ENCODE results near the gene C1orf159.

DNA sequence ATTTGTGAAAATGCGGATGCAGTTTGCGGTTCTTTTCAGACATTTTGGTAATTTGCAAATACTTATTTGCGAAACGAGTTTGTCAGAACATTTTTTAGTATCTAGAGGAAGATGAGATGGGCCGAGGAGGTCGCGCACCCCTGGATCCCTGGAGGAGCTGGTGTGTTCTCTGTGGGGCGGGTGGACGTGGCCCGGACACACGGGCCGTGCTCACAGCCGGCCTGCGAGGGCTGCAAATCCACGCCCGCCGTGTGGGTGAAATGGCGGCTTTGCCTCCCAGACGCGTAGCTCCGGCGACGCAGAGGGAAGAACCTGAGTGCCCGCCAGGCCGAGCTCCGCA is 48.4 kb upstream of the C1orf159 start:
- no peak for TF ChIP-seq ZNF776 (tag by site-specific recombination; IDR thresholded peaks at IDR 0.05; ENCODE audit: borderline replicate concordance)
- no peak for TF ChIP-seq ZBTB1 (tag by site-specific recombination; IDR thresholded peaks at IDR 0.05)
- TF ChIP-seq, protein P1, sequence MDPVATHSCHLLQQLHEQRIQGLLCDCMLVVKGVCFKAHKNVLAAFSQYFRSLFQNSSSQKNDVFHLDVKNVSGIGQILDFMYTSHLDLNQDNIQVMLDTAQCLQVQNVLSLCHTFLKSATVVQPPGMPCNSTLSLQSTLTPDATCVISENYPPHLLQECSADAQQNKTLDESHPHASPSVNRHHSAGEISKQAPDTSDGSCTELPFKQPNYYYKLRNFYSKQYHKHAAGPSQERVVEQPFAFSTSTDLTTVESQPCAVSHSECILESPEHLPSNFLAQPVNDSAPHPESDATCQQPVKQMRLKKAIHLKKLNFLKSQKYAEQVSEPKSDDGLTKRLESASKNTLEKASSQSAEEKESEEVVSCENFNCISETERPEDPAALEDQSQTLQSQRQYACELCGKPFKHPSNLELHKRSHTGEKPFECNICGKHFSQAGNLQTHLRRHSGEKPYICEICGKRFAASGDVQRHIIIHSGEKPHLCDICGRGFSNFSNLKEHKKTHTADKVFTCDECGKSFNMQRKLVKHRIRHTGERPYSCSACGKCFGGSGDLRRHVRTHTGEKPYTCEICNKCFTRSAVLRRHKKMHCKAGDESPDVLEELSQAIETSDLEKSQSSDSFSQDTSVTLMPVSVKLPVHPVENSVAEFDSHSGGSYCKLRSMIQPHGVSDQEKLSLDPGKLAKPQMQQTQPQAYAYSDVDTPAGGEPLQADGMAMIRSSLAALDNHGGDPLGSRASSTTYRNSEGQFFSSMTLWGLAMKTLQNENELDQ (tag by site-specific recombination; IDR thresholded peaks at IDR 0.05; ENCODE audit: low read depth): no peak
- TF ChIP-seq, protein P2, sequence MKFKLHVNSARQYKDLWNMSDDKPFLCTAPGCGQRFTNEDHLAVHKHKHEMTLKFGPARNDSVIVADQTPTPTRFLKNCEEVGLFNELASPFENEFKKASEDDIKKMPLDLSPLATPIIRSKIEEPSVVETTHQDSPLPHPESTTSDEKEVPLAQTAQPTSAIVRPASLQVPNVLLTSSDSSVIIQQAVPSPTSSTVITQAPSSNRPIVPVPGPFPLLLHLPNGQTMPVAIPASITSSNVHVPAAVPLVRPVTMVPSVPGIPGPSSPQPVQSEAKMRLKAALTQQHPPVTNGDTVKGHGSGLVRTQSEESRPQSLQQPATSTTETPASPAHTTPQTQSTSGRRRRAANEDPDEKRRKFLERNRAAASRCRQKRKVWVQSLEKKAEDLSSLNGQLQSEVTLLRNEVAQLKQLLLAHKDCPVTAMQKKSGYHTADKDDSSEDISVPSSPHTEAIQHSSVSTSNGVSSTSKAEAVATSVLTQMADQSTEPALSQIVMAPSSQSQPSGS (tag by site-specific recombination; IDR thresholded peaks at IDR 0.05; ENCODE audit: low read depth): no peak
- no peak for TF ChIP-seq ZBTB21 (tag by site-specific recombination; IDR thresholded peaks at IDR 0.05)
- no peak for TF ChIP-seq SETDB1 (IDR thresholded peaks at IDR 0.05; ENCODE audit: insufficient read length, low read length)
- TF ChIP-seq, protein P3, sequence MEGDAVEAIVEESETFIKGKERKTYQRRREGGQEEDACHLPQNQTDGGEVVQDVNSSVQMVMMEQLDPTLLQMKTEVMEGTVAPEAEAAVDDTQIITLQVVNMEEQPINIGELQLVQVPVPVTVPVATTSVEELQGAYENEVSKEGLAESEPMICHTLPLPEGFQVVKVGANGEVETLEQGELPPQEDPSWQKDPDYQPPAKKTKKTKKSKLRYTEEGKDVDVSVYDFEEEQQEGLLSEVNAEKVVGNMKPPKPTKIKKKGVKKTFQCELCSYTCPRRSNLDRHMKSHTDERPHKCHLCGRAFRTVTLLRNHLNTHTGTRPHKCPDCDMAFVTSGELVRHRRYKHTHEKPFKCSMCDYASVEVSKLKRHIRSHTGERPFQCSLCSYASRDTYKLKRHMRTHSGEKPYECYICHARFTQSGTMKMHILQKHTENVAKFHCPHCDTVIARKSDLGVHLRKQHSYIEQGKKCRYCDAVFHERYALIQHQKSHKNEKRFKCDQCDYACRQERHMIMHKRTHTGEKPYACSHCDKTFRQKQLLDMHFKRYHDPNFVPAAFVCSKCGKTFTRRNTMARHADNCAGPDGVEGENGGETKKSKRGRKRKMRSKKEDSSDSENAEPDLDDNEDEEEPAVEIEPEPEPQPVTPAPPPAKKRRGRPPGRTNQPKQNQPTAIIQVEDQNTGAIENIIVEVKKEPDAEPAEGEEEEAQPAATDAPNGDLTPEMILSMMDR (tag by site-specific recombination; IDR thresholded peaks at IDR 0.05): no peak
- no peak for TF ChIP-seq ZNF391 (tag by site-specific recombination; IDR thresholded peaks at IDR 0.05; ENCODE audit: borderline replicate concordance, low read depth)
- TF ChIP-seq ZNF138 (tag by site-specific recombination; IDR thresholded peaks at IDR 0.05; ENCODE audit: borderline replicate concordance): no peak
- TF ChIP-seq ZNF830 (tag by site-specific recombination; IDR thresholded peaks at IDR 0.05; ENCODE audit: low read depth): no peak
- no peak for TF ChIP-seq ZNF24 (tag by site-specific recombination; IDR thresholded peaks at IDR 0.05)
- no peak for TF ChIP-seq ZFP41 (tag by site-specific recombination; IDR thresholded peaks at IDR 0.05; ENCODE audit: borderline replicate concordance)
- TF ChIP-seq, protein P4, sequence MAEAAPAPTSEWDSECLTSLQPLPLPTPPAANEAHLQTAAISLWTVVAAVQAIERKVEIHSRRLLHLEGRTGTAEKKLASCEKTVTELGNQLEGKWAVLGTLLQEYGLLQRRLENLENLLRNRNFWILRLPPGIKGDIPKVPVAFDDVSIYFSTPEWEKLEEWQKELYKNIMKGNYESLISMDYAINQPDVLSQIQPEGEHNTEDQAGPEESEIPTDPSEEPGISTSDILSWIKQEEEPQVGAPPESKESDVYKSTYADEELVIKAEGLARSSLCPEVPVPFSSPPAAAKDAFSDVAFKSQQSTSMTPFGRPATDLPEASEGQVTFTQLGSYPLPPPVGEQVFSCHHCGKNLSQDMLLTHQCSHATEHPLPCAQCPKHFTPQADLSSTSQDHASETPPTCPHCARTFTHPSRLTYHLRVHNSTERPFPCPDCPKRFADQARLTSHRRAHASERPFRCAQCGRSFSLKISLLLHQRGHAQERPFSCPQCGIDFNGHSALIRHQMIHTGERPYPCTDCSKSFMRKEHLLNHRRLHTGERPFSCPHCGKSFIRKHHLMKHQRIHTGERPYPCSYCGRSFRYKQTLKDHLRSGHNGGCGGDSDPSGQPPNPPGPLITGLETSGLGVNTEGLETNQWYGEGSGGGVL (tag by site-specific recombination; IDR thresholded peaks at IDR 0.05): no peak
